SU-DHL-6 (cell line): ENCODE data around the gene LIX1.

Source experiments
- CTCF ChIP-seq: fragments of 200-600 bp; sonication (generic); IDR thresholded peaks from one replicate; pipeline ENCODE4 v1.5.1; 2017; ENCODE audit warnings: antibody characterized with exemption, mild to moderate bottlenecking, low read length, moderate library complexity; ENCODE audit not compliant: insufficient read depth, poor library complexity, severe bottlenecking
- EZH2phosphoT487 ChIP-seq: fragments of 200-600 bp; sonication (generic), shearing (Covaris generic); conservative IDR thresholded peaks from 2 replicates; pipeline ENCODE4 v1.6.1; 2018; ENCODE audit warnings: mild to moderate bottlenecking, antibody characterized with exemption, low read length, moderate library complexity, mixed read lengths

GRCh38 chr5:97164846-97165245 is 22.4 kb upstream of the LIX1 start:
- no peak for TF ChIP-seq CTCF
- no peak for TF ChIP-seq EZH2phosphoT487
